GM21529 (cell line): ENCODE data around the gene PFN1.
"Not testable (repeated sequence)": the region's sequence is repeated elsewhere in the genome, so short reads cannot be mapped to it uniquely, and the experiment has no call there.

Experiments used
- ATAC-seq: cut with Tn5 transposase; IDR thresholded peaks from one replicate; pipeline ENCODE4 v1.9.1; 2021; ENCODE audit not compliant: unreplicated experiment

Gene PFN1

GRCh38 chr17:4926577-4927335 lies 21.6 kb downstream of the PFN1 start:
- ATAC-seq, result not testable (repeated sequence)

GRCh38 chr17:4921320-4921719 lies 27.0 kb downstream of the PFN1 start:
- ATAC-seq, result no peak

- ATAC-seq, result no peak
These were observed 27.8 kb downstream of the PFN1 start for GRCh38 chr17:4920351-4921048.

- no peak for ATAC-seq
These were observed 28.8 kb downstream of the PFN1 start for GRCh38 chr17:4919511-4920047.

GRCh38 chr17:4914551-4914950 lies 33.8 kb downstream of the PFN1 start:
- ATAC-seq, result not testable (repeated sequence)

- ATAC-seq, result no peak
These were observed 34.3 kb downstream of the PFN1 start for GRCh38 chr17:4913994-4914393.

GRCh38 chr17:4908711-4909496 lies 39.4 kb downstream of the PFN1 start:
- ATAC-seq, result peak; percentile 51

- ATAC-seq, result no peak
These were observed 40.0 kb downstream of the PFN1 start for GRCh38 chr17:4908301-4908700.

GRCh38 chr17:4906642-4907041 lies 41.7 kb downstream of the PFN1 start:
- not testable (repeated sequence) for ATAC-seq

- peak; percentile 42 for ATAC-seq
These were observed 45.1 kb downstream of the PFN1 start, which contains the start of gene CHRNE for GRCh38 chr17:4903051-4903818. TSS of gene CHRNE (minus strand) at chr17:4903098. CDS start at chr17:4903063, 35 bp downstream.

- ATAC-seq, result no peak
These were observed 45.8 kb downstream of the PFN1 start for GRCh38 chr17:4902540-4902939.

- no peak for ATAC-seq
These were observed 46.5 kb downstream of the PFN1 start for GRCh38 chr17:4901648-4902344.

- ATAC-seq, result no peak
These were observed 47.2 kb downstream of the PFN1 start for GRCh38 chr17:4901108-4901647.

GRCh38 chr17:4900231-4901107 lies 47.9 kb downstream of the PFN1 start:
- no peak for ATAC-seq

- no peak for ATAC-seq
These were observed 48.7 kb downstream of the PFN1 start, which contains the start of gene C17orf107 for GRCh38 chr17:4899341-4900230. TSS of gene C17orf107 (plus strand) at chr17:4899536. CDS start at chr17:4899763, 227 bp downstream.

- no peak for ATAC-seq
These were observed 49.4 kb downstream of the PFN1 start for GRCh38 chr17:4898927-4899326.

- ATAC-seq, result no peak
These were observed 50.0 kb downstream of the PFN1 start for GRCh38 chr17:4898351-4898750.

GRCh38 chr17:4897785-4898184 lies 50.5 kb downstream of the PFN1 start:
- ATAC-seq, result no peak
